Activated CD8-positive, alpha-beta T cell treated with anti-CD3 and anti-CD28 coated beads for 36 hours (primary cell): ENCODE results near the gene MS4A4E. TPM values are rescaled to one million over a fixed set of nuclear protein-coding genes. Genes with fewer than 3 reads are reported as not detected.
A peak's percentile ranks its signal among the peaks of the same experiment; 100 is the strongest.

Source experiments
- ATAC-seq: fragments of 200-7000 bp; cut with Tn5 transposase; one replicate; pipeline ENCODE4 v1.10.0; 2021; ENCODE audit warnings: mild to moderate bottlenecking, moderate library complexity
- CTCF ChIA-PET: fragments of 350-600 bp; sonication (Branson Sonifier 250); formaldehyde crosslinking; loops from one replicate; lab custom pipeline; 2021; ENCODE audit warnings: antibody characterized with exemption; lab: Charles Lee
- POLR2A ChIA-PET: fragments of 350-600 bp; sonication (Branson Sonifier 250); formaldehyde crosslinking; loops from one replicate; lab custom pipeline; 2021; ENCODE audit warnings: antibody characterized with exemption; lab: Charles Lee
- DNase-seq: peaks from one replicate; pipeline ENCODE4 v3.0.0-alpha.2; 2020
- H3K27ac Mint-ChIP-seq: one replicate; pipeline ENCODE4 v1.8.0; 2021; ENCODE audit warnings: mild to moderate bottlenecking, mixed read lengths
- H3K27me3 Mint-ChIP-seq: one replicate; pipeline ENCODE4 v1.8.0; 2021; ENCODE audit warnings: mixed read lengths
- H3K36me3 Mint-ChIP-seq: one replicate; pipeline ENCODE4 v1.8.0; 2021; ENCODE audit warnings: low read depth, mixed read lengths
- H3K4me1 Mint-ChIP-seq: one replicate; pipeline ENCODE4 v1.8.0; 2021; ENCODE audit warnings: low read depth, mixed read lengths
- H3K4me3 Mint-ChIP-seq: one replicate; pipeline ENCODE4 v1.8.0; 2021; ENCODE audit warnings: mild to moderate bottlenecking, moderate library complexity, mixed read lengths
- H3K9me3 Mint-ChIP-seq: one replicate; pipeline ENCODE4 v1.8.0; 2021; ENCODE audit warnings: mixed read lengths
- CTCF ChIP-seq: fragments of 200-600 bp; IDR thresholded peaks from one replicate; pipeline ENCODE4 v1.8.0; 2022; ENCODE audit warnings: antibody characterized with exemption, mild to moderate bottlenecking
- intact Hi-C: fragments of 100-400 bp; cut with micrococcal nuclease; formaldehyde crosslinking; loops from one replicate; pipeline ENCODE4 v1.10.0; 2022
- total RNA-seq, 2 experiments: library from RNA; stranded (reverse); gene quantifications; one replicate each; pipeline ENCODE4 v1.2.3, GENCODE V29; 2021

The MS4A4E gene
- total RNA-seq, 2 experiments from 2014 or later, result not detected

DNA sequence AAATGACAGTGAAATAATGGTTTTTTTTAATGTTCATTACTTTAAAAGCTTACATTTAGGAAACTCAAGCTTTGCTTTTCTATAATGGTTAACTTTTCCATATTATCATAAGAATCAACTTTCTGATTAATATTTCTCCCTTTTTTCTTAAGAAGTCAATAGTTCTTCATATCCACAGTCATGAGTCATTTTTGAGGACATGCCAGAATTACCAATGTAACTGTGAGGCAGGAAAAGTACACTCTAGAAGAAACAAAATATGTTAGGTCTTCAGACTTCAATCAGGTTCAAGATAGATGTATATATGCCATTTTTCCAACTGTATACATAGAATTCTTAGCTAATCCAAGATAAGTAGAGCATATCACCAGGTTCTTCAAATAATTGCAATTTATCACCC lies 70.9 kb downstream of the MS4A4E start:
- Mint-ChIP-seq H3K9me3 (peaks cover 16% of the 10 kb centered on the region), H3K36me3 (no peaks in the 10 kb centered on the region), H3K4me3 (no peak overlapping the region), H3K27ac (no peak overlapping the region), H3K27me3 (peaks cover 24% of the 10 kb centered on the region), H3K4me1 (peaks cover 18% of the 10 kb centered on the region)
- POLR2A ChIA-PET, result no interaction called here
- intact Hi-C loops, result no loop called here
- CTCF ChIA-PET, result interaction anchor here (1.2 to 1.7 kb wide), 2 partner anchors 21 to 79 kb away, joined by 3 to 6 read pairs; no protein-coding TSS in a partner anchor
- TF ChIP-seq CTCF, result no peak
- no peak for DNase-seq
- ATAC-seq, result no peak

DNA sequence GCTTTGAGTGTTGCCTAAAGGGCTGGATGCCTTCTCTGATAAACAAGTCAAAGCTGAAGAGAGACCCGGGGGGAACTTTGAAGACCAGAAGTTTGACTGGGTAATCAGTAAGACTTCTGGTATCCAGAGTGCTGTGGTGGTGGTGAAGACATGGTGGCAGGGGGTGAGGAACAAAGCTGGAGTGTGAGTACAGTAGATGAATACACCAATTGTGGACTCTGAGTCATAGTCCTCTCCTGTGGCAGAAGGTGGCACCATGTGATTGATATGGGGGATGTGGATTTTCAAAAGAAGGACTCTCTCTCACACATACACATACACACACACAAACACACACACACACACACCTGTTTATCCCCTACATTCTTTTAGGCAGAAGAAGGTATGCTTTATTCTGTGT lies 72.4 kb downstream of the MS4A4E start:
- CTCF ChIA-PET, result interaction anchor here (0.9 to 1.0 kb wide), 2 partner anchors 11 to 32 kb away, joined by 3 read pairs; no protein-coding TSS in a partner anchor
- no peak for ATAC-seq
- DNase-seq, result no peak
- Mint-ChIP-seq H3K36me3 (no peaks in the 10 kb centered on the region), H3K4me1 (peaks cover 7% of the 10 kb centered on the region), H3K27ac (no peak overlapping the region), H3K9me3 (peaks cover 16% of the 10 kb centered on the region), H3K27me3 (peaks cover 32% of the 10 kb centered on the region), H3K4me3 (no peak overlapping the region)
- TF ChIP-seq CTCF, result no peak
- POLR2A ChIA-PET, result no interaction called here
- intact Hi-C loops, result no loop called here

- Mint-ChIP-seq H3K27me3 (peaks cover 29% of the 10 kb centered on the region), H3K4me3 (no peak overlapping the region), H3K4me1 (peaks cover 10% of the 10 kb centered on the region), H3K27ac (no peak overlapping the region), H3K9me3 (peaks cover 22% of the 10 kb centered on the region), H3K36me3 (no peaks in the 10 kb centered on the region)
- ChIA-PET POLR2A (no interaction called here), CTCF (interaction anchor here (0.6 to 1.1 kb wide), 2 partner anchors 15 to 1313 kb away, joined by 3 read pairs; no protein-coding TSS in a partner anchor)
- peak; percentile 59 for TF ChIP-seq CTCF
- DNase-seq (peak; percentile 54), ATAC-seq (no peak)
- intact Hi-C loops, result no loop called here
These were observed 73.5 kb downstream of the MS4A4E start for GRCh38 chr11:60169264-60169915.

GRCh38 chr11:60168306-60168705 lies 74.6 kb downstream of the MS4A4E start:
- peaks cover 2% of the 10 kb centered on the region for H3K36me3 Mint-ChIP-seq
- DNase-seq, result no peak
- ATAC-seq, result no peak
- no peak overlapping the region for H3K4me3 Mint-ChIP-seq
- TF ChIP-seq CTCF, result no peak
- H3K9me3 Mint-ChIP-seq, result peaks cover 22% of the 10 kb centered on the region
- peaks cover 33% of the 10 kb centered on the region for H3K27me3 Mint-ChIP-seq
- ChIA-PET POLR2A (no interaction called here), CTCF (no interaction called here)
- no peak overlapping the region for H3K27ac Mint-ChIP-seq
- intact Hi-C loops, result no loop called here
- peaks cover 10% of the 10 kb centered on the region for H3K4me1 Mint-ChIP-seq

- POLR2A ChIA-PET, result no interaction called here
- Mint-ChIP-seq H3K27me3 (peaks cover 28% of the 10 kb centered on the region), H3K36me3 (peaks cover 2% of the 10 kb centered on the region), H3K4me1 (peaks cover 10% of the 10 kb centered on the region), H3K27ac (no peak overlapping the region), H3K4me3 (no peak overlapping the region), H3K9me3 (peaks cover 22% of the 10 kb centered on the region)
- CTCF ChIA-PET, result interaction anchor here (1.2 to 1.6 kb wide), 2 partner anchors 86 to 102 kb away, joined by 3 to 4 read pairs; no protein-coding TSS in a partner anchor
- ATAC-seq (no peak), DNase-seq (no peak)
- no peak for TF ChIP-seq CTCF
- intact Hi-C loops, result no loop called here
These were observed 77.0 kb downstream of the MS4A4E start for GRCh38 chr11:60165951-60166350.
